ENCODE measurements around the gene ZNF511.

The ZNF511 gene

GRCh38 chr10:133274751-133275683 lies 33.7 kb upstream of the ZNF511 start:
- DNase-seq (ENCODE audit: low read depth) = peak; percentile 82

GRCh38 chr10:133275684-133276092 lies 33.0 kb upstream of the ZNF511 start:
- DNase-seq (ENCODE audit: low read depth) = no peak

DNA sequence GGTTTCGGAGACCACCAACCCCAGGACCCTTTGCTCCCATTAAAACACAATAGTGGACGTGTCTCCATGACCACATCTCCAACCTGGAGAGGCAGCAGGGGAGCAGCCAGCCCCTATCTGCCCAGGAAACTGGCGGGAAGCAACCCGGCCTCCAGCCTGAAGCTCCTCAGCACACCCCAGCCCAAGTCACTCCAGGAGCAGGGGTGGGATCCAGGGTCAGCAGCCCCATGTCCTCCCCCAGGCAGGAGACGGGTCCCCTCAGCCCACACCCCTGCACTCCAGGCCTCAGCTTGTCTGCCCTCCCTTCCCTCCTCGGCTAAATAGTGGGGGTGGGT lies 32.6 kb upstream of the ZNF511 start:
- no peak for DNase-seq (ENCODE audit: low read depth)

GRCh38 chr10:133276435-133277201 lies 32.1 kb upstream of the ZNF511 start, which contains the start of gene ADAM8:
ADAM8 (minus strand) TSS chr10:133276868; CDS start chr10:133276817, 51 bp downstream.
- no peak for DNase-seq (ENCODE audit: low read depth)

GRCh38 chr10:133277277-133277992 lies 31.3 kb upstream of the ZNF511 start:
- DNase-seq (ENCODE audit: low read depth) = no peak

GRCh38 chr10:133277993-133278576 lies 30.6 kb upstream of the ZNF511 start:
- DNase-seq (ENCODE audit: low read depth) = no peak

- DNase-seq (ENCODE audit: low read depth) = no peak
Observed at GRCh38 chr10:133278577-133279265, 30.0 kb upstream of the ZNF511 start.

- DNase-seq (ENCODE audit: low read depth) = no peak
Observed at GRCh38 chr10:133279326-133280226, 29.1 kb upstream of the ZNF511 start.

GRCh38 chr10:133280391-133281059 lies 28.2 kb upstream of the ZNF511 start:
- DNase-seq (ENCODE audit: low read depth) = no peak

DNA sequence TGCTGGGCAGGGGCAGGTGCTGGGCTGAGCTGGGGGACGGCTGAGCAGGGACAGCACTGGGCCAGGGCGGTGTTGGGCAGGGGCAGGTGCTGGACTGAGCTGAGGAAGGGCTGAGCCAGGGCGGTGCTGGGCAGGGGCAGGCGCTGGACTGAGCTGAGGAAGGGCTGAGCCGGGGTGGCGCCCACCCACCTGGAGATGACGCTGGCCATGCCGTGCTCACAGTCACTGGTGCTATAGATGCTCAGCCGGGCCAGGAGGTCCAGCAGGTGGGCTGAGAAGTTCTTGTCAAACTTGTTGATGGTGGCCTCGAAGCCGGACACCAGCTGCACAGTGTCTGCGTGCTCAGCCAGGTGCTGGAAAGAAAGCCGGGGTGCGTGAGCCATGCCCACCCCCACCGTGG lies 27.6 kb upstream of the ZNF511 start:
- DNase-seq (ENCODE audit: low read depth) = no peak

- no peak for DNase-seq (ENCODE audit: low read depth)
Observed at GRCh38 chr10:133281628-133282372, 26.9 kb upstream of the ZNF511 start.

GRCh38 chr10:133282846-133283390 lies 25.8 kb upstream of the ZNF511 start:
- no peak for DNase-seq (ENCODE audit: low read depth)

DNA sequence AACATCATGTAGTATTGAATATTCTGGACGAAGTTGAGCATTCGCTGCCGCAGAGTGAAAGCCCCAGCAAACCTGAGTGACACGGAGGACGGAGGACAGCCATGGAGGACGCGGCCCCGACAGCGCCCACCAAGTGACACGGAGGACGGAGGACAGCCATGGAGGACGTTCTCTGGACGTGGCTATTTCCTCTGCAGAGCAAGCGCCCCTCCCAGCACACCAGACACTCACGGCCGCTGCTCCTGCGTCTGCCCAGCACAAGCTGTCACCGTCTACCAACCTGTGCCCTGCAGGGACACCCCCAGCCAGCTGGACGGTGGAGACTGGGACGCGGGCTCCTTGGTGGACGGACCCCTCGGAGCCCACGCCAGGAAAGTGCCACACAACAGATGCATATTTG lies 24.8 kb upstream of the ZNF511 start:
- no peak for DNase-seq (ENCODE audit: low read depth)

DNA sequence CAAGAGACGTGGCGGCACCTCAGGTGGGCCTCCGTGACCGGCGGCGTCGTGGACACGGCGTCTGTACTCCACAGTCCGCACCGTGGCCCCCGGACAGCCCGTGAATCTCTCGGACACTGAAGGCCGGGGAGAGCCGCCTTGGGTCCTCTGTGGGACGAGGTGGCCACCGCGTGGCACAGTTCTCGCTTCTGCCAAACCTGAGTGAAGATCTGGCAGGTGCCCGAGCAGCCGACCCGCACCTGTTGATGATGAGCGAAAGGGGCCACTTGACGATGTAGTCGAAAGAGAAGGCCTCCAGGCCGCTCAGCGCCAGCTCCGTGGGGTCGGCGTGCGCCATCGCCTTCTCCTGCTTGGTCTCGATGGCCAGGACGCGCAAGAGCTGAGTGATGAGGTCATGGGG lies 23.5 kb upstream of the ZNF511 start:
- DNase-seq (ENCODE audit: low read depth) = no peak

DNA sequence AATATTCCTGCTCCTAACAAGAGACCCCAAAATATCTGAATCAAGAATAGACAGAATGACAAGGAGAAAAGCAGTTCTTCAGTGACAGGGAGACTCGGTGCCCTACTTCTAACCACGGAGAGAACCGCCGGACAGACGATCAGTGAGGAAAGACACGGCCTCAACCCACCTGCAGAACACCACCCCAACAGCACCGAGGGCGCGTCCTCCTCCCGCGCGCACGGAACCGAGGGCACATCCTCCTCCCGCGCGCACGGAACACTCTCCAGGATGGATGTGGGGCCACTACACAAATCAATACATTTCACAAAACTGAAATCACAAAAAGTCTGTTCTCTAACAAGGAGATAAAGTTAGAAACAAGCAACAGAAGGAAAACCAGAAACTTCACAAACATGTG lies 22.3 kb upstream of the ZNF511 start:
- DNase-seq (ENCODE audit: low read depth) = no peak

GRCh38 chr10:133287832-133288500 lies 20.7 kb upstream of the ZNF511 start:
- DNase-seq (ENCODE audit: low read depth) = no peak

DNA sequence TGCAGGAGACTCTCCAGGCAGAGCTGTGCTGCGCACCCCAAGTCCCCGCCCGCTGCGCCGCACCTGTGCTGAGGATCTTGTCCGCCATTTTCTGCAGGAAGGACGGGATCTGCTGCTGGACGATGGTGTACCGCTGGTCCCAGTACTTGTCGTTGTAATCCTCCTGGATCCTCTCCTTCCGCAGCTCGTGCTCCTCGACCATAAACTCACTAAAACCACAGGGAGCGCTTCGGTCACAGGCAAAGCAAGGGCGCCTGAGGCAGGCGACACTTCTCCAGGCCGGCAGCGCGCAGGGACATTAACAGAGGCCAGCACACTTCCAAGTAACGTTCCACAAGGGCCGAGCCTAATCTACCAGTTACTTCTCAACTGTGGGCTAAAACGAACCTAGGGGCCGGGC lies 19.0 kb upstream of the ZNF511 start:
- DNase-seq (ENCODE audit: low read depth) = no peak

All from activated T-cell treated with anti-CD3 and anti-CD28 coated beads for 24 hours (primary cell).